ENCODE data around the gene GAS6.

DNA sequence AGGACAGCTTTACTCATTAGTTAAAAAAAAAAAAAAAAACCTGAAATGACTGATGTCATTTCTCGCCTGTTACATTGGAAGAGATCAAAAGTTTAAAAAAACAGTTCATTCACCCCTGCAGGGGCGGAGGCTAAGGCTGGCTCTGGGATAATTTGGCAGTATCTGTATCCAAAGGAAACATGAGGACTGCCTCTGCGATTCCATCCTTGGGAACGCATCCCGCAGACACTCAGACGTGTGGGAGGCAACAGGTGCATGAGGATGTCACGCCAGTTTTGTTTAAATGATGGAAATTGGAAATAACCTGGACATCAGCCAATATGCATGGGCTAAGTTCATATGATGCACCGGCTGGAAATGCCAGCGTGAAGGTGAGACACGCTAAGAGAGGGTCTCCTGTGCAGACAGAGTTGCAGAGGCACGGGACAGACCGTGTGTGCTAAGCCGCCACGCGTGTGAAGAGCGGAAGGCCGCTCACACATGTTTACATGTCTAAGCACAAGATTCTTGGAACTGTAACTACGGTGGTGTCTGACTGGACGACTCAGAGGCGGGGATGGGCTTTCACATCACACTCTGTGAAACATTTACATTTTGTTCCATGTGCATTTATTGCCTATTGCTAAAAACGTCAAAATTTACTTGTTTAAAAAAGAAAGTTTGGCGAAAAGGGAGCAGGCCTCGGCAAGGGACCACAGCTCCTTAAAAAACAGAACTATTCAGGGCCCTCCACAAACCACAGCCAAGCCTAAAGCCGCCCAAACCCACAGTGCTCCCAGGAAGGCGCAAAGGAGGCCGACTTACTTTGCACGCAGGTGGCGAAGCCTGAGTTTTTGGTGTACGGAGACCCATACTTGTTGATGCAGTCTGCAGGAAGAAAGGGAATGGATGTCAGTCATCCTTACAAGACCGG, 17.9 kb downstream of the GAS6 start:
- TF ChIP-seq, protein P1, sequence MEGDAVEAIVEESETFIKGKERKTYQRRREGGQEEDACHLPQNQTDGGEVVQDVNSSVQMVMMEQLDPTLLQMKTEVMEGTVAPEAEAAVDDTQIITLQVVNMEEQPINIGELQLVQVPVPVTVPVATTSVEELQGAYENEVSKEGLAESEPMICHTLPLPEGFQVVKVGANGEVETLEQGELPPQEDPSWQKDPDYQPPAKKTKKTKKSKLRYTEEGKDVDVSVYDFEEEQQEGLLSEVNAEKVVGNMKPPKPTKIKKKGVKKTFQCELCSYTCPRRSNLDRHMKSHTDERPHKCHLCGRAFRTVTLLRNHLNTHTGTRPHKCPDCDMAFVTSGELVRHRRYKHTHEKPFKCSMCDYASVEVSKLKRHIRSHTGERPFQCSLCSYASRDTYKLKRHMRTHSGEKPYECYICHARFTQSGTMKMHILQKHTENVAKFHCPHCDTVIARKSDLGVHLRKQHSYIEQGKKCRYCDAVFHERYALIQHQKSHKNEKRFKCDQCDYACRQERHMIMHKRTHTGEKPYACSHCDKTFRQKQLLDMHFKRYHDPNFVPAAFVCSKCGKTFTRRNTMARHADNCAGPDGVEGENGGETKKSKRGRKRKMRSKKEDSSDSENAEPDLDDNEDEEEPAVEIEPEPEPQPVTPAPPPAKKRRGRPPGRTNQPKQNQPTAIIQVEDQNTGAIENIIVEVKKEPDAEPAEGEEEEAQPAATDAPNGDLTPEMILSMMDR (IDR thresholded peaks at IDR 0.05) = no peak
- no peak for TF ChIP-seq POLR2A (IDR thresholded peaks at IDR 0.05)
